MCF 10A (cell line): ENCODE data around the gene KIAA1328. TPM values are rescaled to one million over a fixed set of nuclear protein-coding genes. Genes with fewer than 3 reads are reported as not detected.

Experiments
- BruUV-seq: library from RNA; stranded (reverse); fragments of 400-500 nt; replicated peaks from 2 replicates; lab custom pipeline; 2021; lab: Mats Ljungman, UMichigan
- CTCF ChIA-PET: fragments of 300-600 bp; sonication (Branson Sonifier 250); formaldehyde crosslinking; extraction: SDS; loops from one replicate; lab custom pipeline; 2021; ENCODE audit warnings: antibody characterized with exemption, inconsistent platforms; lab: Yijun Ruan, JAX
- POLR2A ChIA-PET: fragments of 300-600, 350-650 bp; sonication (Branson Sonifier 250); formaldehyde crosslinking; extraction: SDS; loops from one replicate; lab custom pipeline; 2020; ENCODE audit warnings: antibody characterized with exemption, inconsistent platforms; lab: Yijun Ruan, JAX
- DNase-seq: peaks from one replicate; pipeline ENCODE4 v3.0.0-alpha.2; 2018; ENCODE audit not compliant: unreplicated experiment
- H3K27ac Mint-ChIP-seq: one replicate; pipeline ENCODE4 v1.8.0; 2022; ENCODE audit warnings: mild to moderate bottlenecking, low read depth, mixed read lengths; ENCODE audit not compliant: unreplicated experiment
- H3K27me3 Mint-ChIP-seq: one replicate; pipeline ENCODE4 v1.8.0; 2022; ENCODE audit warnings: mixed read lengths; ENCODE audit not compliant: insufficient read depth, unreplicated experiment
- H3K36me3 Mint-ChIP-seq: one replicate; pipeline ENCODE4 v1.8.0; 2022; ENCODE audit warnings: mild to moderate bottlenecking, moderate library complexity, mixed read lengths; ENCODE audit not compliant: insufficient read depth, unreplicated experiment
- H3K4me1 Mint-ChIP-seq: one replicate; pipeline ENCODE4 v1.8.0; 2022; ENCODE audit warnings: mixed read lengths; ENCODE audit not compliant: insufficient read depth, unreplicated experiment
- H3K4me3 Mint-ChIP-seq: one replicate; pipeline ENCODE4 v1.8.0; 2022; ENCODE audit warnings: mild to moderate bottlenecking, moderate library complexity, mixed read lengths; ENCODE audit not compliant: unreplicated experiment
- H3K9me3 Mint-ChIP-seq: one replicate; pipeline ENCODE4 v1.8.0; 2022; ENCODE audit warnings: mixed read lengths; ENCODE audit not compliant: unreplicated experiment
- intact Hi-C: fragments of 100-400 bp; cut with micrococcal nuclease; formaldehyde crosslinking; loops from 2 replicates; pipeline ENCODE4 v1.14.1; 2022
- total RNA-seq: library from RNA; stranded (reverse); gene quantifications from 2 replicates; pipeline ENCODE4 v1.2.3, GENCODE V29; 2022
- TF ChIP-seq, protein P1 (sequence below): fragments of 200-600 bp; IDR thresholded peaks from one replicate; pipeline ENCODE4 v1.8.0; 2022; ENCODE audit warnings: antibody characterized with exemption, mild to moderate bottlenecking; ENCODE audit not compliant: unreplicated experiment

The KIAA1328 gene
- total RNA-seq, 1 experiment from 2014 or later = 4.1 TPM

- no peak overlapping the region for H3K4me3 Mint-ChIP-seq
- no peak overlapping the region for H3K27ac Mint-ChIP-seq
- ChIA-PET POLR2A (no interaction called here), CTCF (interaction anchor here (1.2 to 3.0 kb wide), 2 partner anchors 13 to 15 kb away, joined by 5 to 8 read pairs; no protein-coding TSS in a partner anchor)
- intact Hi-C loops = no loop called here
- BruUV-seq = no TSS peak
- no peaks in the 10 kb centered on the region for H3K36me3 Mint-ChIP-seq
- TF ChIP-seq, protein P1, sequence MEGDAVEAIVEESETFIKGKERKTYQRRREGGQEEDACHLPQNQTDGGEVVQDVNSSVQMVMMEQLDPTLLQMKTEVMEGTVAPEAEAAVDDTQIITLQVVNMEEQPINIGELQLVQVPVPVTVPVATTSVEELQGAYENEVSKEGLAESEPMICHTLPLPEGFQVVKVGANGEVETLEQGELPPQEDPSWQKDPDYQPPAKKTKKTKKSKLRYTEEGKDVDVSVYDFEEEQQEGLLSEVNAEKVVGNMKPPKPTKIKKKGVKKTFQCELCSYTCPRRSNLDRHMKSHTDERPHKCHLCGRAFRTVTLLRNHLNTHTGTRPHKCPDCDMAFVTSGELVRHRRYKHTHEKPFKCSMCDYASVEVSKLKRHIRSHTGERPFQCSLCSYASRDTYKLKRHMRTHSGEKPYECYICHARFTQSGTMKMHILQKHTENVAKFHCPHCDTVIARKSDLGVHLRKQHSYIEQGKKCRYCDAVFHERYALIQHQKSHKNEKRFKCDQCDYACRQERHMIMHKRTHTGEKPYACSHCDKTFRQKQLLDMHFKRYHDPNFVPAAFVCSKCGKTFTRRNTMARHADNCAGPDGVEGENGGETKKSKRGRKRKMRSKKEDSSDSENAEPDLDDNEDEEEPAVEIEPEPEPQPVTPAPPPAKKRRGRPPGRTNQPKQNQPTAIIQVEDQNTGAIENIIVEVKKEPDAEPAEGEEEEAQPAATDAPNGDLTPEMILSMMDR = no peak
- H3K4me1 Mint-ChIP-seq = peaks cover 23% of the 10 kb centered on the region
- no peaks in the 10 kb centered on the region for H3K9me3 Mint-ChIP-seq
- no peak for DNase-seq
- no peaks in the 10 kb centered on the region for H3K27me3 Mint-ChIP-seq
Measured at GRCh38 chr18:36825526-36825925, 3.4 kb upstream of the KIAA1328 start.

- CTCF ChIA-PET = interaction anchor here (0.7 to 3.0 kb wide), 7 partner anchors 14 to 1538 kb away, joined by 3 to 8 read pairs (median 3); no protein-coding TSS in a partner anchor
- no TSS peak for BruUV-seq
- H3K9me3 Mint-ChIP-seq = no peaks in the 10 kb centered on the region
- intact Hi-C loops = no loop called here
- no peak for DNase-seq
- H3K36me3 Mint-ChIP-seq = no peaks in the 10 kb centered on the region
- no peak overlapping the region for H3K4me3 Mint-ChIP-seq
- no peaks in the 10 kb centered on the region for H3K27me3 Mint-ChIP-seq
- POLR2A ChIA-PET = interaction anchor here (0.7 kb wide), 1 partner anchor 826 kb away, joined by 3 read pairs; no protein-coding TSS in a partner anchor
- H3K4me1 Mint-ChIP-seq = peaks cover 25% of the 10 kb centered on the region
- TF ChIP-seq, protein P1 = no peak
- no peak overlapping the region for H3K27ac Mint-ChIP-seq
Measured at GRCh38 chr18:36826556-36826955, 2.4 kb upstream of the KIAA1328 start.

DNA sequence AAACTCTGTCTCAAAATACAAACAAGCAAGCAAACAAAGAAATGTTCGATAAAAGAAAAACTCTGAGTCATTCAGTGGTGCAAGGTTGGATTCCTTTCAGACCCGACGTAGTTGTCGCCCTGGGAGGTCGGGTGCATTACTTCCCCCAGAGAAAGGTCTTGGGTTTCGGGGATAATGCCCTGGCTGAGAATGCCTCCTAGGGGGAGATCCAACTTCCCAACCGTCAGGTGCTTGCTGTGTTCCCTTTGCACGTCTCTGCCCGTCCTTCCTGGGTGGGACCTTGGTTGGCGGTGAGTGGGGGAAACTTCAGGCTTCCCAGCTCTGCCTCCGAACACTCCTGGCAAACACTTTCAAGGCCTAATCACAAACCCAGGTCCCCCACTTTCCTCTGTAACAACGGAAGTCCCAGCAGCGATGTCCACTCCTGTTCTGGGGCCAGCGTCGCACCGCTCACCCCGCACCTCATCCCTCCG, 734 bp upstream of the KIAA1328 start:
- H3K36me3 Mint-ChIP-seq = no peaks in the 10 kb centered on the region
- H3K4me1 Mint-ChIP-seq = peaks cover 25% of the 10 kb centered on the region
- peak; percentile 61 for DNase-seq
- intact Hi-C loops = no loop called here
- no peaks in the 10 kb centered on the region for H3K9me3 Mint-ChIP-seq
- H3K27me3 Mint-ChIP-seq = no peaks in the 10 kb centered on the region
- TSS peak; percentile 27 for BruUV-seq
- H3K4me3 Mint-ChIP-seq = peak overlapping the region; percentile 84
- TF ChIP-seq, protein P1 = no peak
- CTCF ChIA-PET = interaction anchor here (0.6 to 3.0 kb wide), 4 partner anchors 16 to 467 kb away, joined by 3 to 8 read pairs (median 3); no protein-coding TSS in a partner anchor
- peak overlapping the region; percentile 80 for H3K27ac Mint-ChIP-seq
- POLR2A ChIA-PET = interaction anchor here (0.6 to 2.7 kb wide), 5 partner anchors 9 to 640 kb away, joined by 3 to 13 read pairs (median 4); no protein-coding TSS in a partner anchor

DNA sequence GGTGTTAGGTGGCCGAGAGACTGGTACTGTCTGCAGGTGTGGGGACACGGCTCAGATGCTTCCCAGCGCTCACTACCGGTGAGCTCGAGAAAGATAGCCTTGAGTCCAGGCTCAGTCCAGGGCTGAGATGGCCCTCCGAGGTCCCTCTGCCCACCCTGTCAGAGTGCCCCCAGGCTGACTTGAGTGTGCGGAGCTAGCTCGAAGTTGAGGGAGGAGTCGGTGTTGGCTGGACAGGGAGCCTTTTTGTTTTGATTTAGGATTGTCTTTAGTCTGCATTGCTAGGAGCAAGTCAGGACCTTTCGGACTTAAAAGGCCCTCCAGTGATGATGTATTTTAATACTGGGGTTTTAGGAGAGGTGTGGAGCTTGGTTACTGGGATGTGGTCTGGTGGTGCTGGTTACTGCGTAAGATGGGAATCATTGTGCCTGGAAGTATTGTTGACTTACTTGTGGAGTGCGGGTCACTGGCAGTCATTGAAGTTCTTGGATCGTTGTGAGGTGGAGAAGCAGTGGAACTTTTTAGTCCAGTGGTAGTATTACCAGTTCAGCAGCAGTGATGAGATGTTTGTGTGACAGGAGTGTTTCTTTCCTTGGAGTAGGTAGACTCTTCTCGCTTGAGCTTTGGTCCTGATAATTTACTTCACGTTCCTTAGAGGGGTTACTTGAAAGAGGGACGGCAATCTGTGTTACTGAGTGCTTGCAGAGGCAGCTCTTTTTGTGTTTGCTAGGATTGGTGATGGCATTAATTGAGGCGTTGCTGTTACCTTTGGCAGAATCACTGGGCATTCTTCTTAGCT, 633 bp downstream of the KIAA1328 start:
- TF ChIP-seq, protein P1 = no peak
- no peaks in the 10 kb centered on the region for H3K9me3 Mint-ChIP-seq
- H3K36me3 Mint-ChIP-seq = no peaks in the 10 kb centered on the region
- H3K4me1 Mint-ChIP-seq = peaks cover 25% of the 10 kb centered on the region
- ChIA-PET POLR2A (interaction anchor here (0.5 to 2.7 kb wide), 11 partner anchors 9 to 1433 kb away, joined by 3 to 13 read pairs (median 3); partner anchors contain the start of gene MOCOS), CTCF (interaction anchor here (0.6 to 1.2 kb wide), 8 partner anchors 9 to 1697 kb away, joined by 3 read pairs; no protein-coding TSS in a partner anchor)
- no peaks in the 10 kb centered on the region for H3K27me3 Mint-ChIP-seq
- H3K4me3 Mint-ChIP-seq = peak overlapping the region; percentile 84
- peak overlapping the region; percentile 80 for H3K27ac Mint-ChIP-seq
- BruUV-seq = TSS peak; percentile 37
- intact Hi-C loops = no loop called here
- DNase-seq = no peak
